Renal pelvis (tissue), 4 donors: ENCODE data around the gene CAMK2G. TPM values are rescaled to one million over a fixed set of nuclear protein-coding genes. Genes with fewer than 3 reads are reported as not detected.
A peak's percentile ranks its signal among the peaks of the same experiment; 100 is the strongest.
"Not testable (repeated sequence)": the region's sequence is repeated elsewhere in the genome, so short reads cannot be mapped to it uniquely, and the experiment has no call there.

Source experiments
- DNase-seq: peaks from one replicate; pipeline ENCODE4 v3.0.0-alpha.2; 2013
- polyA plus RNA-seq, 3 donors: library from polyadenylated mRNA; unstranded; fragments of 120-200 nt; gene quantifications; one replicate each; pipeline ENCODE4 v1.2.1, GENCODE V29; 2013; ENCODE audit not compliant: insufficient read length in 3 of 3

CAMK2G gene
- polyA plus RNA-seq, 3 donors: 21.5 to 35.9 (median 33.2) TPM

DNA sequence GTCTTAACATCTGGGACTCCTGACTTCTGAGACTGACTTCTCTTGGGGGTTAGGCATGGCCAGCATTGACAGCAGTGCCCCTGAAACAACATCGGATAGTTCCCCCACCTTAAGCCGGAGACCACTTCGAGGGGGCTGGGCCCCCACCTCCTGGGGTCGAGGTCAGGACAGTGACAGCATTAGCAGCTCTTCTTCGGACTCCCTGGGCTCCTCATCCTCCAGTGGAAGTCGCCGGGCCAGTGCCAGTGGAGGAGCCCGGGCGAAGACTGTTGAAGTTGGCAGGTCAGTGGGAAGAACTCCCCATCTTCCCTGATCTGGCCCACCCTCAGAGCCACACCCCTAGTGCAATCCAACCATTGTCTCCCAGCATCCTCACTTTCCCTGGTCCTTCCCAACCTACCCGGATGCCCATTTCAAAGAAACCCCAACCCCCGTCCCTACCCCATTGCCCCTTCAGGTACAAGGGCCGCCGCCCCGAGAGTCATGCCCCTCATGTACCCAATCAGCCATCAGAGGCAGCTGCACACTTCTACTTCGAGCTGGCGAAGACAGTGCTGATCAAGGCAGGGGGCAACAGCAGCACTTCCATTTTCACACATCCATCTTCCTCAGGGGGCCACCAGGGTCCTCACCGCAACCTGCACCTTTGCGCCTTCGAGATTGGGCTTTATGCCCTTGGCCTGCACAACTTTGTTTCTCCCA is 76.9 kb downstream of the CAMK2G start:
- no peak for DNase-seq

DNA sequence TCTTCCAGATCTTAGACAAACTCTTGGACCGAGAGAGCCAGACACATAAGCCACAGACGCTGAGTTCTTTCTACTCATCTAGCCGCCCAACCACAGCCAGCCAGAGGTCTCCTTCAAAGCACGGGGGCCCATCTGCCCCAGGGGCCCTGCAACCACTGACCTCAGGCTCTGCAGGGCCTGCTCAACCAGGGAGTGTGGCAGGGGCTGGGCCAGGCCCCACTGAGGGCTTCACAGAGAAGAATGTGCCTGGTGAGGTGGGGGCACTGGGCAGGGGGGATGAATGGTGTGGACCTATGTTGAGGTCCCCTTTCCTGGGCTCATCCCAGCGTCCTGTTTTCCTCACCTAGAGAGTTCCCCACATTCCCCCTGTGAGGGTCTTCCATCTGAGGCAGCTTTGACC is 77.6 kb downstream of the CAMK2G start:
- no peak for DNase-seq

DNA sequence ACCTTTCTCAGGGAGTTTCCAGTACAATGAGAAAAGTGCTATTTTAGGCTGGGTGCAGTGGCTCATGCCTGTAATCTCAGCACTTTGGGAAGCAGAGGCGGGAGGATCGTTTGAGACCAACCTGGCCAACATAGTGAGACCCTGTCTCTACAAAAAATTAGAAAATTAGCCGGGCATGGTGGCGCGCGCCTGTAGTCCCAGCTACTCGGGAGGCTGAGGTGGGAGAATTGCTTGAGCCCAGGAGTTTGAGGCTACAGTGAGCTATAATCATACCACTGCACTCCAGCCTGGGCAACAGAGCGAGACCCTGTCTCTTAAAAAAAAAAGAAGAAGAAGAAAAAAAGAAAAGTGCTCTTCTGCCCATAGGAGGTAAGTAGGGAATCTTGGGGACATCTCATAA is 78.3 kb downstream of the CAMK2G start:
- not testable (repeated sequence) for DNase-seq

DNA sequence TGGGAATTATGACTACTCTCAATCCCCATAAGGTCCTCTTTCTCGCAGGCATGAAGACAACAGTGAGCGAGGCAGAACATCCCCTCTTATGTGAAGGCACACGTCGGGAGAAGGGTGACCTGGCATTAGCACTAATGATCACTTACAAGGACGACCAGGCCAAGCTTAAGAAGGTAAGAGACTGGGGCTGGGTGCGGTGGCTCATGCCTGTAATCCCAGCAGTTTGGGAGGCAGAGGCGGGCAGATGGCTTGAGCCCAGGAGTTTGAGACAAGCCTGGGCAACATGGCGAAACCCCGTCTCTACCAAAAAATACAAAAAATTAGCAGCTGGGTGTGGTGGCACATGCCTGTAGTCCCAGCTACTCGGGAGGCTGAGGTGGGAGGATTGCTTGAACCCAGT is 78.9 kb downstream of the CAMK2G start:
- not testable (repeated sequence) for DNase-seq

DNA sequence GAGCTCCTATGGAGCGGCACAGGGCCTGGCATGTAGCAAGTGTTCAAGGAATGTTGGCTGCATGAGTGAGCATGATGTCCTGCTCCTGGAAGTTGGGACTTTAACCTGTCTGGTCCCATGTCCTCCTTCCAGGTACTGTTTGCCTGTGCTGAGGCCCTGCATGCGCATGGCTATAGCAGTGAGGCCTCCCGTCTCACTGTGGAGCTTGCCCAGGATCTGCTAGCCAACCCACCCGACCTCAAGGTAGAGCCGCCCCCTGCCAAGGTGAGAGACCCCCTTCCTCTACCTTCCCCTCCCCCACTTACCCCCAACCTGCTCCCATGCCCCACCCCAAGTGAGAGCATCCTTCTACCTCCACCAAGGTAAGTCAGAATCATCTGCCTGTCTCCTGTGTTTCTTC is 80.9 kb downstream of the CAMK2G start:
- no peak for DNase-seq

DNA sequence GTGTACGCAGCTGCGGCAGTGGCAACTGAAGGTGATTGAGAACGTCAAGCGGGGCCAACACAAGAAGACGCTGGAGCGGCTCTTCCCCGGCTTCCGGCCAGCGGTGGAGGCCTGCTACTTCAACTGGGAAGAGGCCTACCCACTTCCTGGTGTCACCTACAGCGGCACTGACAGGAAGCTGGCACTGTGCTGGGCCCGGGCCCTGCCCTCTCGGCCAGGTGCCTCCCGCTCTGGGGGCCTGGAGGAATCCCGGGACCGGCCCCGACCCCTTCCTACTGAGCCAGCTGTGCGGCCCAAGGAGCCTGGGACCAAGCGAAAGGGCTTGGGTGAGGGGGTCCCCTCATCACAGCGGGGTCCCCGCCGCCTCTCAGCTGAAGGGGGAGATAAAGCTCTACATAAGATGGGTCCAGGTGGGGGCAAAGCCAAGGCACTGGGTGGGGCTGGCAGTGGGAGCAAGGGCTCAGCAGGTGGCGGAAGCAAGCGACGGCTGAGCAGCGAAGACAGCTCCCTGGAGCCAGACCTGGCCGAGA is 82.4 kb downstream of the CAMK2G start:
- no peak for DNase-seq

DNA sequence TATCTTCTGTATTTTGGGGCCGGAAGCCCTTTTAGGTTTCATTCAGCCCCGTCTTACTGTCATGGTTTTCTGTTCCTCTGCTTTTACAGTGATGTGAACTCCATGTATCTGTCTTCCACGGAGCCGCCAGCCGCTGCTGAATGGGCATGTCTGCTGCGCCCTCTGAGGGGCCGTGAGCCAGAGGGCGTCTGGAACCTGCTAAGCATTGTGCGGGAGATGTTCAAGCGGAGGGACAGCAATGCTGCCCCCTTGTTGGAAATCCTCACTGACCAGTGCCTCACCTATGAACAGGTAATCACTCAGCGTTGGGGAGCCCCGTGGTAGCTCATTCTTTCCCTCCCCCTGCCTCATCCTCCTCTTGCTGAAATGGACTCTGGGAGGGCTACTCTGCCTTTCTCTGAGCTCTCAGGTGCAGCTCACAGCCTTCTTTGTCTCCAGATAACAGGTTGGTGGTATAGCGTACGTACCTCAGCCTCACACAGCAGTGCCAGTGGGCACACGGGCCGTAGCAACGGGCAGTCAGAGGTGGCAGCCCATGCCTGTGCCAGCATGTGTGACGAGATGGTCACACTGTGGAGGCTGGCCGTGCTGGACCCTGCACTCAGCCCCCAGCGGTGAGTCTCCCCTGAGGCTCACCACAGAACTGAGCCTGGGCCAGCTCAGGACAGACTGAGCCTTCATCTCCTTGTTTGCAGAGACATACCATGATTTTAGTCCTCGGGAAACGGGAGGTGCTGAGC is 83.3 kb downstream of the CAMK2G start:
- DNase-seq: no peak

DNA sequence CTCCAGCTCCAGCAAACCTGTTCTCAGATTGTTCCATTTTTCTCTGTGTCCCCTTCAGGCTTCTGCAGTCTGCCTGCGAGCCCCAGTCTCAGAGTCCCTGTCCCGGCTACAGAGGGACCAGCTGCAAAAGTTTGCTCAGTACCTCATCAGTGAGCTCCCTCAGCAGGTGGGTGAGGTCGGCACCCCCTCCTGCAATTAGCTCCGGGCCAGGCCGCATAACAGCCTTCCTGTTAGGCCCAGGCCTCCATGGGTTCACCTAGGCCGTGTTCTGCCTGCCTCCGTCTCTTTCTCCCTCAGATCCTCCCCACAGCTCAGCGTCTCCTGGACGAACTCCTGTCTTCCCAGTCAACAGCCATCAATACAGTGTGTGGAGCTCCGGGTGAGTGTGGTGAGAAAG is 84.7 kb downstream of the CAMK2G start:
- no peak for DNase-seq

DNA sequence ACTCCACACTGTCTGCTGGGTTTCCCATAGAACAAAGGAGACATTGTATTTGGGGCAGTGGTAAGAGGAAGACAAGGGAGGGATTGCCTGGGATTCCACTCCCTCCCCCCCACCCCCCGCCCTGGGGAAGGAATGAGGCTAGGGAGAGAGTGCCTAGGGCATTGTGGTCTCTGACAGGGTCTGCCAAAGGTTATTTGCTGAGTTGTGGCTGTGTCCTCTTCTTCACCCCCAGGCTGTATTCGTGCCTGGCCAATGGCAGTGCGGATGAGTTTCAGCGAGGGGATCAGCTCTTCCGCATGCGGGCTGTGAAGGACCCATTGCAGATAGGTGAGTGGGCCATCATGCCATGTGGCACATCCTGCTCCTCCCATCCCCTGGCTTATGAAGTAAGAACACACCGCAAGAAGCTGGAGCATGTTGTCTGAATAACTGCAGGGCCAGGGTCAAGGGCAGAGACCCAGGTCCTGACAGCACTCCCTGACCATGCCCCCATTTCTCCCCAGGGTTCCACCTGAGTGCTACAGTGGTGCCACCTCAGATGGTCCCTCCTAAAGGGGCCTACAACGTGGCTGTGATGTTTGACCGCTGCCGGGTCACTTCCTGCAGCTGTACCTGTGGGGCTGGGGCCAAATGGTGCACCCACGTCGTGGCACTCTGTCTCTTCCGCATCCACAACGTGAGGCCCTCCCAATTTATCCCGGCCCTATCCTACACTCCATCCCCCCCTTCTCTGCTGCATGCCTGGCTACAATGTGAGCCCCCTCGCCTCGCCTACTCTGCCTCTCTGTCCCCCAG is 85.3 kb downstream of the CAMK2G start:
- no peak for DNase-seq

DNA sequence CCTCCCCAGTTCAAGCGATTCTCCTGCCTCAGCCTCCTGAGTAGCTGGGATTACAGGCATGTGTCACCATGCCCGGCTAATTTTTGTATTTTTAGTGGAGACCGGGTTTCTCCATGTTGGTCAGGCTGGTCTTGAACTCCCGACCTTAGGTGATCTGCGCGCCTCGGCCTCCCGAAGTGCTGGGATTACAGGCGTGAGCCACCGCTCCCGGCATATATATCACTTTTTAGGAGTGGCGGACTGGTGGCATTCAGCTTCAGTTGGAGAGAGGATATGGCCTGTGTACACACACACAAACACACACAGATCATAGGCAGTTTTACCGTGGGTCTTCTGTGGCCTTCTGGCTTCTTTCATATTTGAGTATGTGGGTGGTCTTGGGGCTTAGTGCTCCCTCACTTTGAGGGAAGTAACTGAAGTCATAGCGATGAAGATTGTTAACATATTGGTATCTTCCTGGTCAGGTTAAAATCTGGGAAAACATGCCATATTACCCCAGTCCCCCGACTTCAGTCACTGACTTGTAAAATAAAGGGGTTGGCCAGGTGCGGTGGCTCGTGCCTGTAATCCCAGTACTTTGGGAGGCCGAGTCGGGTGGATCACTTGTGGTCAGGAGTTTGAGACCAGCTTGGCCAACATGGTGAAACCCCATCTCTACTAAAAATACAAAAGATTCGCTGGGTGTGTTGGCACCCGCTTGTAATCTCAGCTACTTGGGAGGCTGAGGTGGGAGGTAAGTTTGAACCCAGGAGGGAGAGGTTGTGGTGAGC is 87.1 kb downstream of the CAMK2G start:
- DNase-seq: not testable (repeated sequence)

DNA sequence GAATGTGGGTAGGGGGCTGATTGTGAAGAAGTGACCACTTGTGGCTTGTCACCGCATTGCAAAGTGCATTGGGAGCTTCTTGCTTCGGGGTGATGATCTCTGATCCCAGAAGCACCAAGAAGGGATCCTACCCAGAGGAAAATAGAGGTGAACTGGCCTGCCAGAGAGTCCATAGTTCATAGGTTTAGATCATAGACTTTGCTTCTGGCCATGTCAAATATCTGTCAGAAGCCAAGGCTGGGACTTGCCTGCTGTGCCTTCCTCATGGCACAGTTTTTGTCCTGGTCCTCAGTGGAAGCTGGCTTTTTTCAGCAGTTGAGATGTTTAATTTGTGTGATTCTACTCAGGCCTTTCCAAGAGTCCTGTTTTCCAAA is 87.9 kb downstream of the CAMK2G start:
- no peak for DNase-seq

DNA sequence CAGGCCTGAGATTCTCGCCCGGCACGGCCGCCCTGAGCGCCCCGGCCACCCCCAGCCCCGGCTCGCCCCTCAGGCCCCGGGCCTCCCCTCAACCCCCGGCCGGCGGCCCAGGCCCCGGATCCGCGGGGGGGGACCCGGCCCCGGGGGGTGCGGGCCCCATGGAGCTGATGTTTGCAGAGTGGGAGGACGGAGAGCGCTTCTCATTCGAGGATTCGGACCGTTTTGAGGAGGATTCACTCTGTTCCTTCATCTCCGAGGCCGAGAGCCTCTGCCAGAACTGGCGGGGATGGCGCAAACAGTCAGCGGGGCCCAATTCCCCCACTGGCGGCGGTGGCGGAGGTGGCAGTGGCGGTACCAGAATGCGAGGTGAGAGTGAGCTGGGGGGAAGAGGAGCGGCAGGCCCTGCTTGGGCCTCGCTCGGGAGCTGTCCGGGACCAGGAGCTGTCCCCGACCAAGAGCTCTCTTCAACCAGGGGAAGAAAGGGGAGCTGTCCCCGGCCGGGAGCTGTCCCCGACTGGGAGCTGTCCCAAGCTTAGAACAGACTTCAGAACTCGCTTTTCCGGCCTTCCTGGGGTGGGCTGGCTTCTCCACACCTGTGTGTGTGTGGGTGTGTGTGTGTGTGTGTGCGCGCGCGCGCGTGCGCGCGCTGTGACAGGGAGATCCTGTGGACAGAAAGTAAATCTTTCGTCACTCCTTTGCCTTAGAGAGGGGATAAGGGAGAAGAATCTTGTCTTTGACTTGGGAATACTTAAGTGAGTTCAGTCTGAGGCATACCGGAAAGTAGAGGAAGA is 88.4 kb downstream of the CAMK2G start:
- peak; percentile 31 for DNase-seq

DNA sequence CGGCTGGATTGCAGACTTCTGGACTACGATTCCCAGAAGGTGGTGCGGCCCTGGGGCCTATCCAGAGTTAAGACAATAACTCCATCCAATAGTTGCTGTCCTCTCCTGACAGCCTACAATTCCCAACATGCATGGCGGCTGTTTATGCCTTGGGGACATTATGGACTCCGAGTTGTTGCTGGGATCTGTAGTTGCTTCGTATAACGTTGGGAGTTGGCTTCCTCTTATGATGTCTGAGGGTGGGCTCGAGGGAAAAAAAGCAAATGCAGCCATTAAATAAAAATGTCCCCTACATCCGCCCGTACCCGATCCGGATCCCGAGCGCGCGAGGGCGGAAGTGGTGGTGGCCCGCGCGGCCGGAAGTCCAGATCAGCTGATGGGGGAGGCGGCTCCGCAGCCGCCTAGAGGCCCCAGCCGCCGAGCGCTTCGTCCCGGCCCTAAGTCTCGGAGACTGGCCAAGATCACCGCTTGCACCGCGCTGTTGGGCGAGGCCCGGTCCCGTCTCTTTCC is 89.1 kb downstream of the CAMK2G start, which contains the start of gene ZSWIM8:
Gene ZSWIM8 (plus strand): TSS at position 396 of the 510 bp plus-strand sequence. CDS start 273 bp downstream, outside the sequence.
- peak; percentile 97 for DNase-seq

DNA sequence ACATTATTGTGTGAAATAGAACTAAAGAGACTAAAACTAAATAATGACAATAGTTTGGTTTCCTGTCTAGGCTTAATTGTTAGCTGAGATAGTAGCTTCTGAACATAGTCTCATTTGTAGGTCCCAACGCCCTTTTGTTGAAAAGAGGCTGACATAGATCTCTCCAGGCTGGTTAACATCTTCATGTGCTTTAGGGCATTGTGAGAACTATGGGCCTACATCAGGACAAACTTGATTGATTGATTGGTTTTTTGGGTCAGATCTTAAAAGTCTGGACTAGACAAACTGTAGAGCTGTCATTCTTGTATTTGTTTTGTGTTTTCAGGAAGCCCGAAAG is 91.6 kb downstream of the CAMK2G start:
- DNase-seq: no peak

DNA sequence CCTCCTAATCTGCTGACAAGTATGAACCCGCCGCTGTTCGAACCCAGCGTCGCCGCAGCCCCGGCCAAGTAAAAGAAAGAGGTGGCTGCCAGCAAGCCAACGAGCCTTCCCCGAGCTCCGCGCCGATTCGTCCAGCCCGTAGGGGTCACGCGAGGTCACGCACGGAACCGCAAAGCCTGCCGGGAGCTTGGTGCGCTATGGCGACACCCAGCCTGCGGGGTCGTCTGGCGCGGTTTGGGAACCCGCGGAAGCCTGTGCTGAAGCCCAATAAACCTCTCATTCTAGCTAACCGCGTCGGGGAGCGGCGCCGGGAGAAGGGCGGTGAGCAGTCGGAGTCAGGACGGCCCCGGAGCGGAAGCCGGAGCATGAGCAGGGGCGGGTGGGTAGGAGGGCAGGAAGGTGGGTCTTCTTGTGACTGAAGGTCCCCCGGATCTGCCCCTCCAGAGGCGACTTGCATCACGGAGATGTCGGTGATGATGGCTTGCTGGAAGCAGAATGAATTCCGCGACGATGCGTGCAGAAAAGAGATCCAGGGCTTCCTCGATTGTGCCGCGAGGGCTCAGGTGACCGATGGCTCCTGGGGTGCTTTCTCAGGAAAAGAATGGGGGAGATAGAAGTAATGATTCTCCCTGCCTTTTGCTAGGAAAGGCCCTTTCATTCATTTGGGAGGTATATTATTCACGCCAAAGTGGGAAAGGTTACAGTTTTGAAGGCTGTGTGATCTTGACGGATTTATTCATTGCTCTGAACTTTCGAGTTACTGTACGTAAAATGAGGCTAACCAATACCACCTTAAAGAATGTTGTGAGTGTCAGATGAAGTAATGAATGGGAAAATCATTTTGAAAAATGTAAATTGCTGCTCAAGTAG is 92.2 kb downstream of the CAMK2G start, which contains the start of gene CHCHD1:
Gene CHCHD1 (plus strand): TSS at position 170 of the 870 bp plus-strand sequence. CDS start 28 bp downstream, at position 198.
- peak; percentile 91 for DNase-seq

DNA sequence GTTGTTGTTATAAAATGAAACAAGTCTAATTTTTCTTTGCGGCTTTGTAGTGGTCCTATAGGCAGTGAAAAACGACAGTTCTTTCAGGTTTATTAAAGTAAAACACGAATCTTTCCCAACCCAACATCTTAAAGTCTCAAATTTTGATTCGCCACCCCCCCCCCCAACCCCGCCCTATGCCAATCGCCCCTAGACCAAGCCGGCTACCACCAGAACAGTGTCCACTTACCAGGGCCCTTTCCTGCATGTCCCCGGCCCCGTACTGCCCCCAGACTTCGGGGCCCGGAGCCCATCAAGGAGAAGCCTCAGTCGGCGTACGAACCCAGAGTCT is 92.8 kb downstream of the CAMK2G start:
- no peak for DNase-seq

DNA sequence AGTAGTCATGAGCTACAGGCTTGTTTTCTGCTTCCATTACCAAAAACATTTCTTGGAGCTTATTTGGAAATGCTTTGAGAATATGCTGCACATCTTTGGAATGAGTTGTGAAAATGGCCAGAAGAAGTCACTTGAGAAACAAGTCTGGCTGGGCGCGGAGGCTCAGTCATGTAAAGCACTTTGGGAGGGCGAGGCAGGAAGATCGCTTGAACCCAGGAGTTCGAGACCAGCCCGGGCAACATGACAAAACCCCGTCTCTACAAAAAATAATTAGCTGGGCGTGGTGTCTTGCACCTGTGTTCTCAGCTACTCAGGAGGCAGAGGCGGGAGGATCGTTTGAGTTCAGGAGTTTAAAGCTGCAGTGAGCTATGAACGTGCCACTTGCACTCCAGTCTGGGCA is 93.4 kb downstream of the CAMK2G start:
- DNase-seq: no peak

DNA sequence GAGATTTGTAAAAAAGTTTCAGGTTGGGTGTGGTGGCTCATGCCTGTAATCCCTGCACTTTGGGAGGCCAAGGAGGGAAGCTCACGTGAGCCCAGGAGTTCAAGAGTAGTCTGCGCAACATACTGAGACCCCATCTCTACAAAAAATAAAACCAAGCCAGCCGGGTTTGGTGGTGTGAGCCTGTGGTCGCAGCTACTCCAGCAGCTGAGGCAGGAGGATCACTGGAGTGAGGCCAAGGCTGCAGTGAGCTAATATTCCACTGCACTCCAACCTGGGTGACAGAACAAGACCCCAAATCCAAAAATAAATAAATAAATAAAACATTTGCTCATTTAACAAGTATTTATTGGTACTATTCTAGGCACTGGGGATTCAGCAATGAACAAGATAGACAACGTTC is 94.1 kb downstream of the CAMK2G start:
- no peak for DNase-seq

DNA sequence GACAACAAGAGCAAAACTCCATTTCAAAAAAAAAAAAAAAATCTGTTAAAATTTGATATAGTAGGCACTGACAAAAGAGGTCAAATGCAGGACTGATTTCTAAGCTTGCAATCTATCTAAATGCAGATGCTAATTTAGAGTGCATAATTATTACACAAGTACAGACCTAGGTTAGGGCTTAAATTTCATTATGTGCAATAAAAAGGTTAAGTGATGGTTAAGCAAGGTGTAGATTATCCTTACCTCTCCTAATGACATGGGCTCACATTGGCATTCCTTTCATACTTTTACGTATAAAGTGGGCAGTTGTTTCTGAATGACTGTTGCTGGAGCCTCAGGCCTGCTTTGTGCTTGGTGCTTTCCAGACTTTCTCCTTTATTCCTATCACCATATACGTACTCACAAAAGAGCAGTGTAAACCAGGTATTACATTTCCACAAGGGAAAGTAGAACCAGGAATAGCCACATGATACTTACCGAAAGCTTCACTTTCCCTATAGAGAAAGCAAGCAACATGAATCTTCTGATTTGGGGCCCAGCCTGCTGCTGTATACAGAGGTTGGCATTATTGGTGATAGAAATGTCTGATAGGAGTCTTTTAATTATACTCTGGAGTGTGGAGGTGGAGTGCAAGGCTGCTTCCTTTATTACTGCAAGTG is 94.7 kb downstream of the CAMK2G start:
- no peak for DNase-seq
